Type B pancreatic cell (in vitro differentiated cells): ENCODE data around the gene MS4A10. TPM values are rescaled to one million over a fixed set of nuclear protein-coding genes. Genes with fewer than 3 reads are reported as not detected.

Source experiments
- DNase-seq: peaks from one replicate; pipeline ENCODE4 v3.0.0; 2021; ENCODE audit warnings: mixed read lengths; ENCODE audit not compliant: unreplicated experiment; ENCODE audit errors: extremely low spot score
- H3K27ac Mint-ChIP-seq: 2 replicates; pipeline ENCODE4 v1.8.0; 2021; ENCODE audit warnings: mild to moderate bottlenecking, mixed read lengths
- H3K27me3 Mint-ChIP-seq: 2 replicates; pipeline ENCODE4 v1.8.0; 2021; ENCODE audit warnings: mixed read lengths
- H3K36me3 Mint-ChIP-seq: 2 replicates; pipeline ENCODE4 v1.8.0; 2021; ENCODE audit warnings: mixed read lengths
- H3K4me1 Mint-ChIP-seq: one replicate; pipeline ENCODE4 v1.8.0; 2021; ENCODE audit warnings: mixed read lengths; ENCODE audit not compliant: unreplicated experiment
- H3K4me3 Mint-ChIP-seq: 2 replicates; pipeline ENCODE4 v1.8.0; 2021; ENCODE audit warnings: mild to moderate bottlenecking, mixed read lengths
- H3K9me3 Mint-ChIP-seq: 2 replicates; pipeline ENCODE4 v1.8.0; 2021; ENCODE audit warnings: mixed read lengths
- CTCF ChIP-seq: fragments of 200-600 bp; sonication (generic); conservative IDR thresholded peaks from 2 replicates; pipeline ENCODE4 v1.5.0; 2021; ENCODE audit warnings: antibody characterized with exemption, mild to moderate bottlenecking
- total RNA-seq: library from RNA; stranded (reverse); gene quantifications from 2 replicates; pipeline ENCODE4 v1.2.1, GENCODE V29; 2021; ENCODE audit warnings: low replicate concordance

Gene MS4A10
- total RNA-seq, 1 donor from 2014 or later, result not detected

GRCh38 chr11:60747359-60747873 lies 37.7 kb upstream of the MS4A10 start:
- TF ChIP-seq CTCF, result no peak
- H3K27me3 Mint-ChIP-seq, result peaks cover 8% of the 10 kb centered on the region
- H3K27ac Mint-ChIP-seq, result no peak overlapping the region

GRCh38 chr11:60748225-60748624 lies 36.9 kb upstream of the MS4A10 start:
- H3K36me3 Mint-ChIP-seq, result no peaks in the 10 kb centered on the region
- peaks cover 4% of the 10 kb centered on the region for H3K4me1 Mint-ChIP-seq
- DNase-seq, result no peak
- no peak overlapping the region for H3K4me3 Mint-ChIP-seq
- H3K27ac Mint-ChIP-seq, result no peak overlapping the region
- H3K27me3 Mint-ChIP-seq, result peaks cover 10% of the 10 kb centered on the region
- no peaks in the 10 kb centered on the region for H3K9me3 Mint-ChIP-seq
- TF ChIP-seq CTCF, result no peak

More at GRCh38 chr11:60747359-60747873, 37.7 kb upstream of the MS4A10 start:
- H3K4me1 Mint-ChIP-seq, result peaks cover 4% of the 10 kb centered on the region
- H3K36me3 Mint-ChIP-seq, result no peaks in the 10 kb centered on the region
- no peak for DNase-seq
- H3K4me3 Mint-ChIP-seq, result no peak overlapping the region
- H3K9me3 Mint-ChIP-seq, result no peaks in the 10 kb centered on the region

GRCh38 chr11:60748821-60749220 lies 36.3 kb upstream of the MS4A10 start:
- no peak overlapping the region for H3K4me3 Mint-ChIP-seq
- TF ChIP-seq CTCF, result no peak
- peaks cover 4% of the 10 kb centered on the region for H3K4me1 Mint-ChIP-seq
- peaks cover 12% of the 10 kb centered on the region for H3K27me3 Mint-ChIP-seq
- no peak overlapping the region for H3K27ac Mint-ChIP-seq
- H3K9me3 Mint-ChIP-seq, result no peaks in the 10 kb centered on the region
- no peak for DNase-seq
- H3K36me3 Mint-ChIP-seq, result no peaks in the 10 kb centered on the region

GRCh38 chr11:60750911-60751310 lies 34.2 kb upstream of the MS4A10 start:
- peaks cover 4% of the 10 kb centered on the region for H3K4me1 Mint-ChIP-seq
- no peak overlapping the region for H3K27ac Mint-ChIP-seq
- H3K4me3 Mint-ChIP-seq, result no peak overlapping the region
- no peaks in the 10 kb centered on the region for H3K36me3 Mint-ChIP-seq
- DNase-seq, result no peak
- no peak for TF ChIP-seq CTCF
- no peaks in the 10 kb centered on the region for H3K9me3 Mint-ChIP-seq
- H3K27me3 Mint-ChIP-seq, result peaks cover 12% of the 10 kb centered on the region

- H3K9me3 Mint-ChIP-seq, result no peaks in the 10 kb centered on the region
- H3K27me3 Mint-ChIP-seq, result peaks cover 12% of the 10 kb centered on the region
- H3K4me3 Mint-ChIP-seq, result no peak overlapping the region
- H3K27ac Mint-ChIP-seq, result no peak overlapping the region
- no peaks in the 10 kb centered on the region for H3K4me1 Mint-ChIP-seq
- DNase-seq, result no peak
- no peak for TF ChIP-seq CTCF
- no peaks in the 10 kb centered on the region for H3K36me3 Mint-ChIP-seq
Observed at GRCh38 chr11:60753309-60753708, 31.8 kb upstream of the MS4A10 start.

- Mint-ChIP-seq H3K9me3 (no peaks in the 10 kb centered on the region), H3K4me1 (no peaks in the 10 kb centered on the region), H3K27me3 (peaks cover 13% of the 10 kb centered on the region), H3K4me3 (no peak overlapping the region), H3K36me3 (no peaks in the 10 kb centered on the region), H3K27ac (no peak overlapping the region)
- no peak for DNase-seq
- TF ChIP-seq CTCF, result no peak
Observed at GRCh38 chr11:60754887-60755286, 30.2 kb upstream of the MS4A10 start.
